ENCODE measurements around the gene TSNAX.

DNA sequence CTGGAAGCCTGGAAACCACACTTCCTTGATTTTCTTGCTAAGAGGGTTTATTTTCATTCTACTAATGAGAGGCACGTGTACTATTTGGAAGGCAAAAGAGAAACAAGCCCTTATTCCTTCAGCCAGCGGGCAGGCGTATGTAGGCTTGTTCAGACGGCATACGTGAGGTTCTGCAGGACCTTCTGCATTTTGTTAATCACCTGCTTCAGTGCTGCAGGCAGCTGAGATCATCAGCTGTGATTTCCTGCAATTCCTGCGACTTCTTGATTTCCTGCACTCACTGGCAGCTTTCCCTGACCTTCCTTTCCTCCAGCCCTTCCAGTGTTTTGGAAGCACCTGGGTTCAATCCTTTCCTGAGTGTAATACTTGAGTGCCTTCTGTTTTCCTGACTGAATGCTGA lies 43.4 kb downstream of the TSNAX start:
- TF ChIP-seq, protein P1, sequence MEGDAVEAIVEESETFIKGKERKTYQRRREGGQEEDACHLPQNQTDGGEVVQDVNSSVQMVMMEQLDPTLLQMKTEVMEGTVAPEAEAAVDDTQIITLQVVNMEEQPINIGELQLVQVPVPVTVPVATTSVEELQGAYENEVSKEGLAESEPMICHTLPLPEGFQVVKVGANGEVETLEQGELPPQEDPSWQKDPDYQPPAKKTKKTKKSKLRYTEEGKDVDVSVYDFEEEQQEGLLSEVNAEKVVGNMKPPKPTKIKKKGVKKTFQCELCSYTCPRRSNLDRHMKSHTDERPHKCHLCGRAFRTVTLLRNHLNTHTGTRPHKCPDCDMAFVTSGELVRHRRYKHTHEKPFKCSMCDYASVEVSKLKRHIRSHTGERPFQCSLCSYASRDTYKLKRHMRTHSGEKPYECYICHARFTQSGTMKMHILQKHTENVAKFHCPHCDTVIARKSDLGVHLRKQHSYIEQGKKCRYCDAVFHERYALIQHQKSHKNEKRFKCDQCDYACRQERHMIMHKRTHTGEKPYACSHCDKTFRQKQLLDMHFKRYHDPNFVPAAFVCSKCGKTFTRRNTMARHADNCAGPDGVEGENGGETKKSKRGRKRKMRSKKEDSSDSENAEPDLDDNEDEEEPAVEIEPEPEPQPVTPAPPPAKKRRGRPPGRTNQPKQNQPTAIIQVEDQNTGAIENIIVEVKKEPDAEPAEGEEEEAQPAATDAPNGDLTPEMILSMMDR (optimal IDR thresholded peaks at IDR 0.05 in 1 of 3, IDR thresholded peaks at IDR 0.05 in 1 of 3, conservative IDR thresholded peaks at IDR 0.05 in 1 of 3; ENCODE audit: extremely low read depth in 1 of 3, insufficient read depth in 2 of 3, low read length in 3 of 3) = no peak
- TF ChIP-seq EZH2 (IDR thresholded peaks at IDR 0.05; ENCODE audit: low read length) = no peak
